Activated CD8-positive, alpha-beta T cell treated with anti-CD3 and anti-CD28 coated beads, Interleukin-2, amount 10 ng/mL, durations not matched to agents 7 days and 5 days (primary cell): Measurements from ENCODE around the gene ZNF385D. TPM values are rescaled to one million over a fixed set of nuclear protein-coding genes. Genes with fewer than 3 reads are reported as not detected.
A peak's percentile ranks its signal among the peaks of the same experiment; 100 is the strongest.

Source experiments
- ATAC-seq: fragments of 150-1000 bp; cut with Tn5 transposase; one replicate; pipeline ENCODE4 v1.10.0; 2021; ENCODE audit warnings: moderate library complexity
- CTCF ChIA-PET: fragments of 350-600 bp; sonication (Branson Sonifier 250); formaldehyde crosslinking; loops from one replicate; lab custom pipeline; 2021; ENCODE audit warnings: antibody characterized with exemption; lab: Charles Lee
- POLR2A ChIA-PET: fragments of 350-600 bp; sonication (Branson Sonifier 250); formaldehyde crosslinking; loops from one replicate; lab custom pipeline; 2021; ENCODE audit warnings: antibody characterized with exemption; lab: Charles Lee
- DNase-seq: peaks from one replicate; pipeline ENCODE4 v3.0.0-alpha.2; 2020
- H3K27ac Mint-ChIP-seq: one replicate; pipeline ENCODE4 v1.8.0; 2021; ENCODE audit warnings: mild to moderate bottlenecking, mixed read lengths
- H3K27me3 Mint-ChIP-seq: one replicate; pipeline ENCODE4 v1.8.0; 2021; ENCODE audit warnings: low read depth, mixed read lengths
- H3K36me3 Mint-ChIP-seq: one replicate; pipeline ENCODE4 v1.8.0; 2021; ENCODE audit warnings: low read depth, mixed read lengths
- H3K4me1 Mint-ChIP-seq: one replicate; pipeline ENCODE4 v1.8.0; 2021; ENCODE audit warnings: low read depth, mixed read lengths
- H3K4me3 Mint-ChIP-seq: one replicate; pipeline ENCODE4 v1.8.0; 2021; ENCODE audit warnings: mild to moderate bottlenecking, mixed read lengths
- H3K9me3 Mint-ChIP-seq: one replicate; pipeline ENCODE4 v1.8.0; 2022; ENCODE audit warnings: mixed read lengths; ENCODE audit not compliant: insufficient read depth
- total RNA-seq, 2 experiments: library from RNA; stranded (reverse); gene quantifications; one replicate each; pipeline ENCODE4 v1.2.3, GENCODE V29; 2021

ZNF385D gene
- total RNA-seq, 2 experiments from 2014 or later, result not detected

- ChIA-PET CTCF (no interaction called here), POLR2A (no interaction called here)
- H3K27me3 Mint-ChIP-seq, result no peaks in the 10 kb centered on the region
- DNase-seq (no peak), ATAC-seq (no peak)
- no peak overlapping the region for H3K4me3 Mint-ChIP-seq
- no peak overlapping the region for H3K27ac Mint-ChIP-seq
- H3K36me3 Mint-ChIP-seq, result no peaks in the 10 kb centered on the region
- no peaks in the 10 kb centered on the region for H3K4me1 Mint-ChIP-seq
- H3K9me3 Mint-ChIP-seq, result peaks cover 9% of the 10 kb centered on the region
Observed at GRCh38 chr3:21484828-21485144, 266.2 kb downstream of the ZNF385D start.

GRCh38 chr3:21484057-21484827 lies 266.8 kb downstream of the ZNF385D start:
- peaks cover 9% of the 10 kb centered on the region for H3K9me3 Mint-ChIP-seq
- no peak for ATAC-seq
- ChIA-PET CTCF (no interaction called here), POLR2A (no interaction called here)
- no peak overlapping the region for H3K27ac Mint-ChIP-seq
- H3K36me3 Mint-ChIP-seq, result no peaks in the 10 kb centered on the region
- no peaks in the 10 kb centered on the region for H3K4me1 Mint-ChIP-seq
- peak; percentile 20 for DNase-seq
- H3K4me3 Mint-ChIP-seq, result no peak overlapping the region
- H3K27me3 Mint-ChIP-seq, result no peaks in the 10 kb centered on the region

GRCh38 chr3:21481991-21482390 lies 269.0 kb downstream of the ZNF385D start:
- Mint-ChIP-seq H3K4me1 (no peaks in the 10 kb centered on the region), H3K36me3 (no peaks in the 10 kb centered on the region), H3K4me3 (no peak overlapping the region), H3K9me3 (peaks cover 9% of the 10 kb centered on the region), H3K27ac (no peak overlapping the region), H3K27me3 (no peaks in the 10 kb centered on the region)
- CTCF ChIA-PET, result no interaction called here
- ATAC-seq (no peak), DNase-seq (no peak)
- POLR2A ChIA-PET, result no interaction called here

GRCh38 chr3:21477541-21478288 lies 273.3 kb downstream of the ZNF385D start:
- DNase-seq (no peak), ATAC-seq (no peak)
- H3K4me1 Mint-ChIP-seq, result no peaks in the 10 kb centered on the region
- no peak overlapping the region for H3K4me3 Mint-ChIP-seq
- peaks cover 9% of the 10 kb centered on the region for H3K9me3 Mint-ChIP-seq
- no peaks in the 10 kb centered on the region for H3K27me3 Mint-ChIP-seq
- ChIA-PET POLR2A (no interaction called here), CTCF (no interaction called here)
- no peak overlapping the region for H3K27ac Mint-ChIP-seq
- no peaks in the 10 kb centered on the region for H3K36me3 Mint-ChIP-seq

DNA sequence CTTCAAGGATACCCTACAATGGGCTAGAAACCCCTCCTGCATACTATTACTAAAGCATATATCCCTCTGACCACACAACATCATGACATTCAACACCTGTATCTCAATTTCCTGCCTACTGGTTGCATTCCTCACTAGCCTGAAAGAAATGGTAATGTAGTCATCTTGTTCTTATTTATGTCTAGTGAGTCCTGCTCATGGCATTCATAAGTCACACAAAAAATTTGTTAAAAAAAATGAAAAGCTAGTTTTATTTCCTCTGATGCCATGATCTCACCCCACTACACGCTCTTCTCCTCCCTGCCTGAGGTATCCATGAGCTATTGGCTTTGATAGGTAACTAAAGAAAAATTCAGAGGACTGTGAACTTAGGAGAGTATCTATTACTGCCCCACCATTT lies 284.5 kb downstream of the ZNF385D start:
- H3K27ac Mint-ChIP-seq, result no peak overlapping the region

DNA sequence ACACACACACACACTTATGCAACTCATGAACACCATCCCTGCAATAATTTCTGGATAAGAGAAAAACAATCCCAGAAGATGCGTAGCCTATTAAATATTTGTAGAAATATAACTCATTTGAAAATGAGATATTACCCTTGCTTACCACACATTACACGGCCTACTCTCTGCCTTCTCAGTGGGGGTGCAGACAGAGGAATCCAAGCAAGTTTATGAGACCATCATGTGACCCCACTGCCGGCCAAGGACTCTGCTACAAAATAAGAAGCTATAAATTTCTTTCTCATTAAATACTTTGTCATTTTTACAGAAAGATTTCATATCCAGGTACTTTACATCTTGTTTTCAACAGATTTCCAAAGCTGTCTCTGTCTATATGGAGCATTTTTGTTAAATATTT lies 286.3 kb downstream of the ZNF385D start:
- Mint-ChIP-seq H3K36me3 (no peaks in the 10 kb centered on the region), H3K9me3 (peaks cover 26% of the 10 kb centered on the region), H3K27me3 (no peaks in the 10 kb centered on the region), H3K4me3 (no peak overlapping the region), H3K27ac (no peak overlapping the region), H3K4me1 (no peaks in the 10 kb centered on the region)
- CTCF ChIA-PET, result no interaction called here
- DNase-seq, result no peak
- ATAC-seq, result no peak
- POLR2A ChIA-PET, result no interaction called here

More for the DNA sequence above, 284.5 kb downstream of the ZNF385D start:
- no peaks in the 10 kb centered on the region for H3K36me3 Mint-ChIP-seq
- POLR2A ChIA-PET, result no interaction called here
- H3K4me3 Mint-ChIP-seq, result no peak overlapping the region
- CTCF ChIA-PET, result no interaction called here
- no peaks in the 10 kb centered on the region for H3K4me1 Mint-ChIP-seq
- no peaks in the 10 kb centered on the region for H3K27me3 Mint-ChIP-seq
- DNase-seq, result no peak
- no peak for ATAC-seq
- H3K9me3 Mint-ChIP-seq, result peaks cover 27% of the 10 kb centered on the region

DNA sequence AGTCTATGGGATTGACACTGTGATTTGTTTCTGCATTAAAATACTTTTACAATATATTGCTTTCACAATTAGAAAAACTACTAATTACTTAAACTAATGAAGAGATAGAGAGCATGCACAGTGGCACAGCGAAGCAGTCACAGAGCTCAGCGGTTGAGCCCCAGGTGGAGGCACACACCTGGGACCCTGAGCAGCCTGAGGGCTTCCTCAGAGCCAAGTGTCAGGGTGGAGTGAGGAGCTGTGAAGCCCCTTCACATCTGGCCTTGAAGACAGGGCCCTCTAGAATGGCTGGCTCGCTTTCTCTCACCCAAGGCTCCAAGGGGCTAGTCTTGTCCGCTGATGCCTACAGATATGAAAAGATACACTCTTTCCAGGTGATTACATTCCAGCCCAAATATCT lies 287.7 kb downstream of the ZNF385D start:
- no peaks in the 10 kb centered on the region for H3K4me1 Mint-ChIP-seq
- DNase-seq (no peak), ATAC-seq (no peak)
- no peaks in the 10 kb centered on the region for H3K27me3 Mint-ChIP-seq
- POLR2A ChIA-PET, result no interaction called here
- CTCF ChIA-PET, result no interaction called here
- H3K9me3 Mint-ChIP-seq, result peaks cover 26% of the 10 kb centered on the region
- no peak overlapping the region for H3K4me3 Mint-ChIP-seq
- no peak overlapping the region for H3K27ac Mint-ChIP-seq
- no peaks in the 10 kb centered on the region for H3K36me3 Mint-ChIP-seq

DNA sequence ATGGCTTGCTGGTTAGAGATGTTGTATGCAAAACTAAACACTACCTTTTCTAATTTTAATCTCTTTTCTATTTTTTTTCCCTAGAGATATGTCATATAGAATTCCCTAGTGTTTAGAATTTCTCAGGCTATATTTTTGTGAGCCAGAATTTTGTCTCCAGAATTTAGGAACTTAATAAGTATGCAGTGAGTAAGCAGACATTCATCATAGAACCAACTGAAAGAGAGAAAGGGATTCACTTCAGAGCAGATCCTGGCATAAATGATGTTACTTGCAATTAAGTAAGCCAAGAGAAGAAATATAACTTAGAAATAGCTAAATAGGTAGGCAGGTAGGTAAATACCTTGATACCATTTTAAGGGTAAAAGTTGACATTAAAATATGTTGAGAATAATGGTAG lies 288.9 kb downstream of the ZNF385D start:
- Mint-ChIP-seq H3K27me3 (no peaks in the 10 kb centered on the region), H3K4me3 (no peak overlapping the region), H3K4me1 (no peaks in the 10 kb centered on the region), H3K27ac (no peak overlapping the region), H3K9me3 (peaks cover 26% of the 10 kb centered on the region), H3K36me3 (no peaks in the 10 kb centered on the region)
- no peak for DNase-seq
- ChIA-PET CTCF (no interaction called here), POLR2A (no interaction called here)
- ATAC-seq, result no peak

DNA sequence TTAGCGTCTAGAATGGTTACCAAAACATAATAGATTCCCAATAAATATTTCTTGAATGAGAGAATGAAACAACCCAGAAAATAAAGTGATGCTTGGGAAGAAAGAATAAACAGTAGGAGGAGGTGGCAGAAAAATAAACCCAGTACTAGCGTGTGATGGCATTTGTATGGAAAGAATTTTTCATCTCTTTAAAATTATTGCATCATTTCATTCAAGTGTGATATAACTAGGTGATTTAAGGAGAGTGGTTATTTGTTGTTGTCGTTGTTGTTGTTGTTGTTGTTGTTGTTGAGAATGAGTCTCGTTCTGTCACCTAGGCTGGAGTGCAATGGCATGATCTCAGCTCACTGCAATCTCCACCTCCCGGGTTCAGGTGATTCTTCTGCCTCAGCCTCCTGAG lies 293.9 kb downstream of the ZNF385D start:
- no peak for DNase-seq
- ChIA-PET CTCF (no interaction called here), POLR2A (no interaction called here)
- Mint-ChIP-seq H3K4me1 (no peaks in the 10 kb centered on the region), H3K9me3 (peaks cover 8% of the 10 kb centered on the region), H3K27ac (no peak overlapping the region), H3K36me3 (no peaks in the 10 kb centered on the region), H3K4me3 (no peak overlapping the region), H3K27me3 (no peaks in the 10 kb centered on the region)
- no peak for ATAC-seq

GRCh38 chr3:21449738-21450137 lies 301.3 kb downstream of the ZNF385D start:
- Mint-ChIP-seq H3K9me3 (peaks cover 18% of the 10 kb centered on the region), H3K36me3 (no peaks in the 10 kb centered on the region), H3K4me3 (no peak overlapping the region), H3K4me1 (no peaks in the 10 kb centered on the region), H3K27me3 (no peaks in the 10 kb centered on the region), H3K27ac (no peak overlapping the region)
- ATAC-seq (no peak), DNase-seq (no peak)
- POLR2A ChIA-PET, result no interaction called here
- CTCF ChIA-PET, result no interaction called here

- Mint-ChIP-seq H3K27ac (no peak overlapping the region), H3K4me1 (no peaks in the 10 kb centered on the region), H3K27me3 (no peaks in the 10 kb centered on the region), H3K4me3 (no peak overlapping the region), H3K36me3 (no peaks in the 10 kb centered on the region), H3K9me3 (peaks cover 18% of the 10 kb centered on the region)
- no peak for ATAC-seq
- CTCF ChIA-PET, result no interaction called here
- POLR2A ChIA-PET, result no interaction called here
- no peak for DNase-seq
Observed at GRCh38 chr3:21447476-21448151, 303.4 kb downstream of the ZNF385D start.

GRCh38 chr3:21446945-21447475 lies 304.0 kb downstream of the ZNF385D start:
- CTCF ChIA-PET, result no interaction called here
- Mint-ChIP-seq H3K27me3 (no peaks in the 10 kb centered on the region), H3K9me3 (peaks cover 19% of the 10 kb centered on the region)

More at GRCh38 chr3:21446945-21447475, 304.0 kb downstream of the ZNF385D start:
- ATAC-seq (no peak), DNase-seq (no peak)
- Mint-ChIP-seq H3K27ac (no peak overlapping the region), H3K36me3 (no peaks in the 10 kb centered on the region), H3K4me1 (no peaks in the 10 kb centered on the region), H3K4me3 (no peak overlapping the region)
- POLR2A ChIA-PET, result no interaction called here
